Ovary (tissue), 3 donors: ENCODE data around the gene PSMB3.

Experiments used
- CTCF ChIP-seq, 3 donors: fragments of 450-650 bp in 2 of 3; fragments of 200-600 bp in 1 of 3; IDR thresholded peaks; one replicate each; pipeline versions ENCODE4 v1.5.1 to v1.8.0; 2016 to 2022; ENCODE audit warnings: antibody characterized with exemption in 3 of 3, mild to moderate bottlenecking in 1 of 3
- EP300 ChIP-seq: sonication (generic); formaldehyde crosslinking; IDR thresholded peaks from one replicate; pipeline ENCODE4 v1.6.1; 2017; ENCODE audit warnings: antibody characterized with exemption
- POLR2A ChIP-seq: fragments of 450-650 bp; IDR thresholded peaks from one replicate; pipeline ENCODE4 v1.6.1; 2017; ENCODE audit warnings: antibody characterized with exemption, mild to moderate bottlenecking, moderate library complexity
- donor health status: DM: no; HTN: no; CAD: no.

DNA sequence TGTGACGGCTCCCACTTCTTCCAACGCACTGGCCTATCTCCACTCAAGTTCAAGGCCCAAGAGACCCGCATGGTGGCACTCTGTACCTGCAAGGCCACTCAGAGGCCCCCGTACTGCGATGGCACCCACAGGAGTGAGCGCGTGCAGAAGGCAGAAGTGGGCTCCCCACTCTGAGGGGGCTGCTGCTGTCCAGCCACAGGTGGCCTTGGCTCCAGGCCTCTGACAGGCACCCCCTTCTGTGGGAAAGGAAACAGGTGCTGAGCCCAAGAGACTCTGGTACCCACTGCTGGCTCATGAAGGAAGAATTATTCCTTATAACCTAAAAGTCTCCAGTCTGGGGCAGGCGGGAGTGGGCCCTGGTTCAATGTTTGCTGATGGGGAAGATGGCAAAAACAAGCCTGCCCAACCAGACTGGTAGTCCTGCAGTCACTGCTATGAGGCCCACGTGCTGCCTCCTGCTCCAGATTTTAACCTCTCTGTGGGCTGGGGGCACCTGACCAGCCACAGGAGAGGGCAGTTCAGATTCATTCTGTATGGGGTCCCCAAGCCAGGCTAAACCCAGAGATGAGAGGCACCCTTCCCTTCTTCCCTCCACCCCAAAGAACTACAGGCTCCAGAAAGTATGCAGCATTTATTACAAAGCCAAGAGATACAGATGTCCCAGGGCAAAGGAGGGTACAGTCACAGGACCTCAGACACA lies 19.1 kb upstream of the PSMB3 start:
- TF ChIP-seq CTCF (IDR thresholded peaks at IDR 0.05) (no peak), EP300 (no peak), POLR2A (no peak)
